Measurements from ENCODE around the gene SAMD10. TPM values are rescaled to one million over a fixed set of nuclear protein-coding genes. Genes with fewer than 3 reads are reported as not detected.
"Not testable (repeated sequence)": the region's sequence is repeated elsewhere in the genome, so short reads cannot be mapped to it uniquely, and the experiment has no call there.

Gene SAMD10
- total RNA-seq, 1 experiment from 2014 or later, result 8.8 TPM

DNA sequence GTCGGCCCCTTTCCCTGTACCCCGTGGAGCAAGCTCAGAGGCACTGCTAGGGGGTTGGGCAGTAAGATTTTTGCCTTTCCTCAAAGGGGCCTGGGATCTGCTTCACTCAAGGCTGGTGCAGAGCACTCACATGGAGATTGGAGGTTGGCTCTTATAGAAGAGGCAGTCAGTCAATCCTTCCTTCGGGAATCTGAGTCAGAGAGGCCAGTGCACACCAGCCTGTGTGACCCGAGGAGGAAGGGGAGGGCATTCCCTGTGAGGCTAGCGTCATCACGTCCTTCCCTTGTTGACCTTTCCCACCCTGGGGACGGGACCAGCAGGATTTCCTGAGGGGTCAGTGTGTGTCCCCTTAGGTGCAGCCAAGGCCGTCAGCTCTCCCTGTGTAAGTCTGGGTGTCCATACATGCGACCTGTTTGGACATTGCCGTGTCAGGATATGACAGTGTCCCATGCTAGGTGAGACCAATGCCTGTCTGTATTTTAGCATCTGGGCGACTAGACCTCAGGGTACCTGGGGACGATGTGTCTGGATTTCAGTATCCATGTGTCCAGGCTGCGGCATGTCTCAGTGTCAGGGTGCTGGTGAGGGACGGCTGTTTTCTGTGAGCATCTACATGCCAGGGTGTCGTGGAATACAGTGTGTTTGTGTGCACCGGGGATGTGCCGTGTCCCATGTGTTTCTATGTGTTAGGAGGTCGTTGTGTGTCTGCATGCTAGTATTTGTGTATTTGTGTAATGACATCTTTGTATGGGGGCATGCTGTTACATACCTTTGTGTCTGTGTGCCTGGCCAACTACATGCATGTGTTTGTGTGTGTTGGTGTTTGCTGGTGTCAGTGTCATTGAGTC is 6.9 kb downstream of the SAMD10 start:
- DNase-seq (ENCODE audit: low read depth, low spot score), result no peak
- ATAC-seq, result no peak
- Histone ChIP-seq H3K27me3 (ENCODE audit: control insufficient read depth, insufficient read depth, low read length) (no peaks in the 10 kb centered on the region), H3K27ac (ENCODE audit: low read length) (no peak overlapping the region; the same call in 1 of the 2 replicates), H3K4me1 (ENCODE audit: control insufficient read depth, insufficient read depth, low read length) (peaks cover 30% of the 10 kb centered on the region), H3K36me3 (ENCODE audit: control insufficient read depth, insufficient read depth, low read length) (no peaks in the 10 kb centered on the region; the same call in 1 of the 2 replicates), H3K9me3 (ENCODE audit: control insufficient read depth, insufficient read depth, low read depth, low read length) (no peaks in the 10 kb centered on the region), H3K4me3 (ENCODE audit: low read depth in 2 of 2, low read length in 2 of 2) (no peak overlapping the region)
- CTCF ChIA-PET, result no interaction called here
- POLR2A ChIA-PET, result no interaction called here
- in situ Hi-C loops (cut with HindIII; ENCODE audit: low pct_unique_long_range_greater_than_20kb, low sequenced_read_pairs), result no loop called here
- no TSS peak for BruUV-seq (replicated peaks)
- intact Hi-C loops (cut with micrococcal nuclease; ENCODE audit: unreplicated experiment), result no loop called here
- TF ChIP-seq POLR2AphosphoS5 (IDR thresholded peaks at IDR 0.05; ENCODE audit: low read depth, low read length), result 0 out of 2 replicates have a peak, but pooled peaks have one; percentile 18
- no peak for TF ChIP-seq TCF7L2 (IDR thresholded peaks at IDR 0.05; ENCODE audit: low read depth, low read length)

- POLR2A ChIA-PET, result not testable (repeated sequence)
These were observed 7.5 kb downstream of the SAMD10 start for GRCh38 chr20:63971960-63972311.

GRCh38 chr20:63970714-63971431 is 8.6 kb downstream of the SAMD10 start:
- Histone ChIP-seq H3K27me3 (ENCODE audit: control insufficient read depth, insufficient read depth, low read length) (no peaks in the 10 kb centered on the region), H3K9me3 (ENCODE audit: control insufficient read depth, insufficient read depth, low read depth, low read length) (no peaks in the 10 kb centered on the region), H3K36me3 (ENCODE audit: control insufficient read depth, insufficient read depth, low read length) (no peaks in the 10 kb centered on the region; the same call in 1 of the 2 replicates), H3K4me1 (ENCODE audit: control insufficient read depth, insufficient read depth, low read length) (peaks cover 27% of the 10 kb centered on the region), H3K27ac (ENCODE audit: low read length) (no peak overlapping the region), H3K4me3 (ENCODE audit: low read depth in 2 of 2, low read length in 2 of 2) (no peak overlapping the region)
- DNase-seq (ENCODE audit: low read depth, low spot score) (no peak), ATAC-seq (no peak)
- intact Hi-C loops (cut with micrococcal nuclease; ENCODE audit: unreplicated experiment) (no loop called here), in situ Hi-C loops (cut with HindIII; ENCODE audit: low pct_unique_long_range_greater_than_20kb, low sequenced_read_pairs) (no loop called here)
- no TSS peak for BruUV-seq (replicated peaks)
- POLR2A ChIA-PET, result interaction anchor here (0.7 kb wide), 1 partner anchor 55 kb away, joined by 3 read pairs; no protein-coding TSS in a partner anchor
- TF ChIP-seq POLR2AphosphoS5 (IDR thresholded peaks at IDR 0.05; ENCODE audit: low read depth, low read length) (no peak), CTCF (IDR thresholded peaks at IDR 0.05) (no peak), TCF7L2 (IDR thresholded peaks at IDR 0.05; ENCODE audit: low read depth, low read length) (no peak), SIN3A (IDR thresholded peaks at IDR 0.05; ENCODE audit: borderline replicate concordance, insufficient read depth, low read depth, low read length) (no peak)
- TF ChIP-seq, protein P1, sequence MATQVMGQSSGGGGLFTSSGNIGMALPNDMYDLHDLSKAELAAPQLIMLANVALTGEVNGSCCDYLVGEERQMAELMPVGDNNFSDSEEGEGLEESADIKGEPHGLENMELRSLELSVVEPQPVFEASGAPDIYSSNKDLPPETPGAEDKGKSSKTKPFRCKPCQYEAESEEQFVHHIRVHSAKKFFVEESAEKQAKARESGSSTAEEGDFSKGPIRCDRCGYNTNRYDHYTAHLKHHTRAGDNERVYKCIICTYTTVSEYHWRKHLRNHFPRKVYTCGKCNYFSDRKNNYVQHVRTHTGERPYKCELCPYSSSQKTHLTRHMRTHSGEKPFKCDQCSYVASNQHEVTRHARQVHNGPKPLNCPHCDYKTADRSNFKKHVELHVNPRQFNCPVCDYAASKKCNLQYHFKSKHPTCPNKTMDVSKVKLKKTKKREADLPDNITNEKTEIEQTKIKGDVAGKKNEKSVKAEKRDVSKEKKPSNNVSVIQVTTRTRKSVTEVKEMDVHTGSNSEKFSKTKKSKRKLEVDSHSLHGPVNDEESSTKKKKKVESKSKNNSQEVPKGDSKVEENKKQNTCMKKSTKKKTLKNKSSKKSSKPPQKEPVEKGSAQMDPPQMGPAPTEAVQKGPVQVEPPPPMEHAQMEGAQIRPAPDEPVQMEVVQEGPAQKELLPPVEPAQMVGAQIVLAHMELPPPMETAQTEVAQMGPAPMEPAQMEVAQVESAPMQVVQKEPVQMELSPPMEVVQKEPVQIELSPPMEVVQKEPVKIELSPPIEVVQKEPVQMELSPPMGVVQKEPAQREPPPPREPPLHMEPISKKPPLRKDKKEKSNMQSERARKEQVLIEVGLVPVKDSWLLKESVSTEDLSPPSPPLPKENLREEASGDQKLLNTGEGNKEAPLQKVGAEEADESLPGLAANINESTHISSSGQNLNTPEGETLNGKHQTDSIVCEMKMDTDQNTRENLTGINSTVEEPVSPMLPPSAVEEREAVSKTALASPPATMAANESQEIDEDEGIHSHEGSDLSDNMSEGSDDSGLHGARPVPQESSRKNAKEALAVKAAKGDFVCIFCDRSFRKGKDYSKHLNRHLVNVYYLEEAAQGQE (IDR thresholded peaks at IDR 0.05; ENCODE audit: insufficient read depth in 1 of 2, low read depth in 2 of 2, low read length in 1 of 2), result no peak
- CTCF ChIA-PET, result no interaction called here

More at GRCh38 chr20:63971960-63972311, 7.5 kb downstream of the SAMD10 start:
- H3K27ac ChIP-seq (ENCODE audit: low read length); H3K4me3 ChIP-seq (ENCODE audit: low read depth in 2 of 2, low read length in 2 of 2); DNase-seq (ENCODE audit: low read depth, low spot score); CTCF ChIA-PET; H3K36me3 ChIP-seq (ENCODE audit: control insufficient read depth, insufficient read depth, low read length); ATAC-seq; H3K27me3 ChIP-seq (ENCODE audit: control insufficient read depth, insufficient read depth, low read length); BruUV-seq (replicated peaks); H3K9me3 ChIP-seq (ENCODE audit: control insufficient read depth, insufficient read depth, low read depth, low read length); intact Hi-C loops (cut with micrococcal nuclease; ENCODE audit: unreplicated experiment); in situ Hi-C loops (cut with HindIII; ENCODE audit: low pct_unique_long_range_greater_than_20kb, low sequenced_read_pairs): not testable (repeated sequence)
- H3K4me1 ChIP-seq (ENCODE audit: control insufficient read depth, insufficient read depth, low read length), result peaks cover 27% of the 10 kb centered on the region
